ENCODE measurements around the gene IPO9.
"Not testable (repeated sequence)": the region's sequence is repeated elsewhere in the genome, so short reads cannot be mapped to it uniquely, and the experiment has no call there.

IPO9 gene

GRCh38 chr1:201810466-201811216 is 18.3 kb upstream of the IPO9 start:
- DNase-seq: no peak

- DNase-seq: no peak
Observed at GRCh38 chr1:201813226-201813625, 15.7 kb upstream of the IPO9 start.

GRCh38 chr1:201816309-201816854 is 12.6 kb upstream of the IPO9 start:
- DNase-seq: no peak

GRCh38 chr1:201818971-201819750 is 9.8 kb upstream of the IPO9 start:
- DNase-seq: no peak

GRCh38 chr1:201820413-201820812 is 8.5 kb upstream of the IPO9 start:
- no peak for DNase-seq

- no peak for DNase-seq
Observed at GRCh38 chr1:201825245-201825644, 3.7 kb upstream of the IPO9 start.

- DNase-seq: no peak
Observed at GRCh38 chr1:201826830-201827229, 2.1 kb upstream of the IPO9 start.

GRCh38 chr1:201827321-201828216 is 1.4 kb upstream of the IPO9 start:
- DNase-seq: no peak

- no peak for DNase-seq
Observed at GRCh38 chr1:201828217-201828819, 639 bp upstream of the IPO9 start.

GRCh38 chr1:201831371-201831770 is 2.4 kb downstream of the IPO9 start:
- no peak for DNase-seq

- no peak for DNase-seq
Observed at GRCh38 chr1:201834621-201835020, 5.7 kb downstream of the IPO9 start.

- DNase-seq: no peak
Observed at GRCh38 chr1:201838381-201838780, 9.4 kb downstream of the IPO9 start.

GRCh38 chr1:201839089-201839488 is 10.1 kb downstream of the IPO9 start:
- not testable (repeated sequence) for DNase-seq

- no peak for DNase-seq
Observed at GRCh38 chr1:201840055-201840454, 11.1 kb downstream of the IPO9 start.

- DNase-seq: no peak
Observed at GRCh38 chr1:201840490-201840889, 11.5 kb downstream of the IPO9 start.

GRCh38 chr1:201841265-201841912 is 12.4 kb downstream of the IPO9 start:
- peak; percentile 3 for DNase-seq

- peak; percentile 24 for DNase-seq
Observed at GRCh38 chr1:201842472-201843027, 13.6 kb downstream of the IPO9 start.

- no peak for DNase-seq
Observed at GRCh38 chr1:201845331-201846083, 16.6 kb downstream of the IPO9 start.

GRCh38 chr1:201847150-201847549 is 18.2 kb downstream of the IPO9 start:
- no peak for DNase-seq

GRCh38 chr1:201848230-201848629 is 19.3 kb downstream of the IPO9 start:
- DNase-seq: no peak

All from GF-D8 (cell line).